Stimulated activated CD8-positive, alpha-beta memory T cell treated with anti-CD3 and anti-CD28 coated beads, Interleukin-12 subunit alpha, Interleukin-12 subunit beta, amount 100 ng/mL, for 24 hours (primary cell): ENCODE measurements around the gene MYLK4.

ENCODE experiments used
- DNase-seq: peaks from one replicate; pipeline ENCODE4 v3.0.0-alpha.2; 2020; ENCODE audit errors: extremely low read depth

The MYLK4 gene

GRCh38 chr6:2705256-2705655 is 45.5 kb downstream of the MYLK4 start:
- DNase-seq: no peak

GRCh38 chr6:2697291-2697690 is 53.4 kb downstream of the MYLK4 start:
- DNase-seq: no peak

DNA sequence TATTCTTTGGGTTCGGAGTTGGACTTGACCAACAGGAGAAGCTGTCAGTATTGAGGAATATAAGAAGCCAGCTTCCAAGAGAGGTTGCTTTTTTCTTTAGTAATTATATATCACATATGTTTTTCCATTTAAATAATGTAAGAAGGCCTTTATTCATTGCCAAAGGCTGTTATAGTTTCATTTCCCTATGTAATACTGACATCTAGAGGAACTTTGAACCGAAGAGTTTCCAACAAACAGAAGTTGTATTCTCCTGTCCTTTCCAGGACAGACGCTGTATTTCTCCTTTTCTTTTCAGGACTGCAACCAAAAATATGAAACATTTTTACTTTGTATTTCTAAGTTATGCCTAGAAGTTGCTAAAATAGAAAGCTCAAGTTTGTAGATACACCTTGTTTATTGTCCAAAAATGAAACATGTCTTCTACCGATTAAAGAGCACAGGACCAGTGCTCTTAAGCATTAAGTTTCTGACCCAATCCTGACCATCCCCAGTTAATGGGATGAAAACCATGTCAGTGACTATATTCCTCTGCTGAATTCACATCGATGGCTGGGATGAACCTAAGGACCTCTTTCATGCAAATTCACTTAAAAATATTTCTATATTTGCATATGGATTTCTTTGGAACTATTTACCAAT is 55.1 kb downstream of the MYLK4 start:
- DNase-seq: no peak

GRCh38 chr6:2693231-2693630 is 57.5 kb downstream of the MYLK4 start:
- DNase-seq: no peak

GRCh38 chr6:2688401-2689064 is 62.2 kb downstream of the MYLK4 start:
- DNase-seq: no peak

DNA sequence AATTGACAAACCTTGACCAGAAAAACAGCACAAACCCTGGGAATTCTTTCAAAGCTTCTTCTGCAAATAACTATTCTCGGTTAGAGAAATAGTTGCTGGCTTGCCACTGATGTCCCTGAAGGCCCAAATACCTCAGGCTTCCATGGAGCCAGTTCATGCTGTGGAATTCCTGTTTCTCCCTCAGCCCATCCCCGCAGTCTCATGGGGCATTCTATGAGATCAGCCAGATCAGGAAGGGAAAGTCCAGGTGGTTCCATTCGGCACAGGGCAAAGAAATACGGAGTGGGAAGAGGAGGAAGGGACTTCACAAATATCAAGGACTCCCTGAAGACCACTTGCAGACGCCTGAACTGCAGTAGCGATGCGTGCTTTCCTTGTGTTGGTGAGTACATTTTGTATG is 63.3 kb downstream of the MYLK4 start:
- no peak for DNase-seq

- DNase-seq: no peak
Observed at GRCh38 chr6:2686515-2686914, 64.2 kb downstream of the MYLK4 start.

DNA sequence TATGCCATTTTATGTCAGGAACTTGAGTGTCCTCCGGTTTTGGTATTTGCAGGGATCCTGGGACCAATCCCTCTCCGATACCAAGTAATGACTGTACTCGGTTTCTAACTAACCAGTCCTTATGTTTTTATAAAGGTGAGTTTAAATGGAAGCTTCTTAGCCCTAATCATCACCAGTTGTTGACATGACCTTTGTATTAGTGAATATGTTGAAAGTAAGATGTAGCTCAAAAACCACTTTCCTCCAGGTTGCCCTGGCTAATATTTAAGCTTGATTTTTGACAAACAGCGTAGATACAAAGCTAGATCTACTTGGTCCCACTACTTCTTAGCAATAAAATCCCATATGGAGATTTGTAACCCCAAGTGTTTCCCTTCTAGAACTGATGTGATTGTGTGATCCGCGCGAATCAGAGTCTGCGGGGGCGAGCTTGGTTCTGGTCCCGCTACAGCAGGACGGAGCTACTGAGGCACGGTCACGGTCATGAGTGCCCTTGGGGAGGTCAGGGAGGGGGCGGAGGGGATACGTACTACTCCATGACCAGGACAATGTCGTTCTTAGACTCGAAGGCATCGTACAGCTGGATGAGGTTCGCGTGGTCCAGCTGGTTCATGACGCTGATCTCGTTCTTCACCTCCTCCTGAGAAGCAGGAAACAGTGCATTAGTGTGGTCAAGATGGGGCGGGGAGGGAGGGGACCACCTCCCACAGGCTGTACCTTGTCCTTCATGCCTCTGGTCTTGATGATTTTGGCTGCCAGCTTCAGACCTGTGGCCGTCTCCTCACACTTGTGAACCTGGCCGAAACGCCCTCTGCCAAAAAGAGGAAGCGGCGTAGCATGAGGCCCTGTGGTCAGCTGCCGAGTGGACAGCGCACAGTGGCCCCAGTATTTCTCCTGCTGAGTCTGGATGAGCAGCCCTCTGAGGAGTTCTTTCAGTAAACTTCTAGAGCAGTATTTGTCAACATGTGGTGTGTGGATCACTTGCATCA is 65.7 kb downstream of the MYLK4 start:
- DNase-seq: no peak

GRCh38 chr6:2684103-2684749 is 66.5 kb downstream of the MYLK4 start:
- no peak for DNase-seq

DNA sequence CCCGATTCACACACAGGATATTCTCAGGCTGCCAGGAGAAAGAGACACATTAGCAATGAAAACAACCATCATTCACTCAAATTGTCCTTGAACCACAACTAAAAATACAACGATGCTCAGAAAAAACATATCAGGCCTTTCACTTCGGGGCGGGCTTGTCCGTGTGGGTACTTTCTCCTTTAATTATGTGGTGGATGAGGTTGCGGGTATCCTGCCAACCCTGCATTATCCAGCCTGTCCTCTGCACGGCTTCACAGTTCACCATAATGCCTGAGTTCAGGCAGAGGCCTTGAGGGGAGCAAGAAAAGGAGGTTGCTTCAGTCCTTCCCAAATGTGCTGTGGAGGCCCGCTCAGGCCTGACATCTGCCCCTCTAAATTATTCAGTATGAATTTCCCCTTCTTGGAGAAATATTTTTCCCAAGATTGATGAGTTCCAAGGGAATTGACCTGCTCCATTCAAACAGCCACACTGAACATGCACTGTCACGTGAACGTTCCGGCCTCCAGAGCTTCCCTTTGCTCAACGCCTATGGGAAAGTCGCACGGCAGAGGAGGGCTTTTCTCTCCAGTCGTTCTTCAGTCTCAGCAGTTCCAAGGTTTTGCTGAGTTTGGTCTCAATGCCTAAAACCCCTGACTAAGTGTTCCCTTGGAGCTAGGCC is 70.3 kb downstream of the MYLK4 start:
- no peak for DNase-seq

DNA sequence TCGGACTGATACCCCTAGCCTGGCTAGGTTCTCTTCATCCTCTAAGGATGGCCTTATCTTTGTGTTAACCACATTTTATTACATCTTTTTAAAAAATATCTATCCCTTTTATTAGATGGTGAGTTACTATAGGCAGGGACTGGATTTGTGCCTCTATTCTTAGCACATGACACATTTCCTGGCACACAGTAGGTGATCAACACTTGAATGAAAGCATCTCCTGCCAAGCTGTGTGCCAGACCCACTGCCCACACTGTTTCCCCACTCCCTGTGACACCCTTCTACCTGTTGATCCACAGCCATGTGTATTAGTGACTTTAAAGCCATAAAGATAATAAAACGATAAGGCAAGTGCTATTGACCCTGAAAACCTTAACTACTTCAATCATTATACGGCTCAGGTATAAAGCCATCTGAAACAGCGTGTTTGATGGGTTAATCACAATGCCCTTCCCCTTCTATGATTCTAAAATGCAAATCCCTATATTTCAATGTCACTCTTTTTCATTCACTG is 73.6 kb downstream of the MYLK4 start:
- DNase-seq: no peak

GRCh38 chr6:2676048-2676447 is 74.7 kb downstream of the MYLK4 start:
- no peak for DNase-seq

DNA sequence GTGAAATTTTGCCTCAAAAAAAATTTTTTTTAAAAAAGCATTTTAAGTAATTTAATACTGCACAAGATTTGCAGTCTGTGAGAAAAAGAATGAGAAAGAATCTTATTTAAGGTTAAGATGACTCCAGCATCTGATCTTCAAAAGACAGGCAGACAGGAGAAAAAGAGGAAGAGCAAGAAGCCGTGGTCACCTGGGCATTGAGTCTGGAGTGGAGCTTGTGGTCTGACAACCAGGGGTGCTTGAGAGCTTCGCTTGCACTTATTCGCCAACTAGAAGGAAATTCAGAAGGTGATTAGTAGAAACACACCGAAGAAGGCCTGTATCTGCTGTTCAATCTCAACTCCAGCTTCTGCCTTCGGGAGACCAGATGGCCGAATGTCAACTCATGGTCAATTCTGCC is 75.9 kb downstream of the MYLK4 start:
- DNase-seq: no peak

- no peak for DNase-seq
Observed at GRCh38 chr6:2669067-2669700, 81.5 kb downstream of the MYLK4 start.

DNA sequence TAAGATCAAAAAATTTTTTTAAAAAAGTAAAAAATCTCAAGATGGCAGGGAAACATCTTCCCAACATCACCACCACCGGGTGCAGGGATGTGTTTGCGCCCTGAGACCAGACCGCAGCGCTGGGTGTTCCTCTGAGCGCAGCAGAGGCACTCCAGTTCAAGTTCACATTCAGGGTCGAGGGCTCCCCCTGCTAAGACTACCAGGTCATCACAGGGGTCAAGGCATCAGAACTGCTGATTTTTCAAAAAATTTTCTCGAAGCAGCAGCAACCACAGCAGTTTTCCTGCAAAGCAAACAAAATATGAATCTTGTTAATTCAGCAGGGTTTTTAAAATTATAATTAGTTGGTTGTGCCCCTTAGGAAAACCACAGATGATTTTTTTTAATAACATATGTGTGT is 83.1 kb downstream of the MYLK4 start:
- no peak for DNase-seq

DNA sequence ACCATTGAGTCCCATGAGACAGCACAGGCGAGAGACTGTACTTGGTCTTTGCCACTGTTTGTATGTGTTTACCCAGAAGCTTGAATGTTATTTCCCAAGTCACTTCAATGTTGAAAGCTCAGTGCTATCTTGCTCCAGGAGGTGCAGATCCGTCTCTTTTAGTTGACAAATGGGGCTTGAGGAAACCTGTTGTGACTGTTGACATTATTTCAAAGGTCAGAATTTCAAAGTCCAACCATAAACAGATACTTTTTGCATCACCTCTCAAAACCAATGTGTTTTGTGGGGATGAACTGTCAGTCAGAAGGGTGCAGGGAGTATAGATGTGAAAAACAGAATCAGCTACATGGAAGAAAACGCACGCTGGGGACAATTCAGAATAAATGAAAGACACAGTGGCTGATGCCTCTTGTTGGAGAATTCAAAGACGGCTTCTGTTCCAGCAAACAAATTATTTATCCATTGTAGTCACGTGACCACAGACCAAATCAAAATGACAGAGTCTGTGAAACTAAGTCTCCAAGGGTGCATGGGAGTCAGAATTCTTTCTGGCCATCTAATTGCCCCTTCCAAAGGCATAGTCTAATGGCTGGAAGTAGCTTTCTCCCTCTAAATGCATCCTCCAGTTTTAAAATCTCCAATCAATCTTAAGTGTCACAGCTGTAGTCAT is 83.7 kb downstream of the MYLK4 start:
- no peak for DNase-seq

DNA sequence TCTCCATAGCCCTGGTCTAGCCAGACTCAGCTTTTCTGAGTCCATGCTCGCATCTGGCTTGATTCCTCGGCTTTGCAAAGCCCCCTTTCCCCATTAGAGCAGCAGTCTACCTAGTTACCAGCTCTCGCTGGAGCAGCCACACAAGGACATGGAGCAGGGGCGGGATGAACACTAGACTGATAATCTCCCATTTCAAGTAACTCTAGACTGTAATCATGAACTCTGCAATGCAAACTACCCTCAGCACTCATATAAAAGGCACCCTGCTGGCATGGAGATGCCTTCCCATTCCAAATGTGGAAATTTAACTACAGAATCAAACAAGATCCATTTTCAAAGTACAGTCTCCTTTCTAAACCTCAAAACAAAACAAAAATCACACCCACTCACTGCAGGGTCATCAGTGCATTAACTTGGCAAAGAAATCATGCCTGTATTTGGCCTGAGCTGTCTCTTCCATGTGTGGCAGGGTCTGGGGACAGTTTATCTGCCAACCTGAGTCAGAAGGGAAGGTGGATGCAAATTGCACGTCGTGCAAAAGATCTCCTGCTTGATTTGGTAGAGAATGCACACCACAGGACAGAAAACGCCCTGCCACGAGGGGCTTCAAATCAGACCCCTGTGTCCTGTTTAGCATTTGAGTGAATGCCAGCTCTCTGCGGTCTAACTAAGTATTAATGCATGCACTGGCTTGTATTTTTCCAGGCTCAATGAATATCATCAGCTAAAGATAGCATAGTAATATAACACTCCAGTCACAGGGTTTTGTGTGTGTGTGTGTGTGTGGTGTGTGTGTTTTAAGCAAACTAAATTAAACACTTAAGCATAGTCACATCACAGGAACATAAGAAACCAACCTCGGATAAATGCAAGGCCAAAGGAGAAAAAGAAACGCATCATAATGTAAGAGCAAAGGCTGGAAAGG is 85.3 kb downstream of the MYLK4 start:
- DNase-seq: no peak

DNA sequence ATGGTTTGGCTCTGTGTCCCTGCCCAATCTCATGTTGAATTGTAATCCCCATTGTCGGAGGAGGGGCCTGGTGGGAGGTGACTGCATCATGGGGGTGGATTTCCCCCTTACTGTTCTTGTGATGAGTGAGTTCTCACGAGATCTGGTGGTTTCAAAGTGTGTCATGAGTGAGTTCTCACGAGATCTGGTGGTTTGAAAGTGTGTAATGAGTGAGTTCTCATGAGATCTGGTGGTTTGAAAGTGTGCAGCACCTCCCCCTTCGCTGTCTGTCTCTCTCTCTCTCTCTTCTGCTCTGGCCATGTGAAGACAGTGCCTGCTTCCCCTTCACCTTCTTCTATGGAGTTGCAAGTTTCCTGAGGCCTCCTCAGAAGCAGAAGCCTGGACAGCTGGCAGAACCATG is 87.6 kb downstream of the MYLK4 start:
- DNase-seq: no peak

- DNase-seq: no peak
Observed at GRCh38 chr6:2661651-2662050, 89.1 kb downstream of the MYLK4 start.
